NCI-H1105 treated with DMSO at 0.1 percent for 48 hours (cell line): ENCODE data around the gene EBF4.
"Not testable (repeated sequence)": the region's sequence is repeated elsewhere in the genome, so short reads cannot be mapped to it uniquely, and the experiment has no call there.

Experiments
- DNase-seq: peaks from one replicate; lab custom pipeline; 2025; lab: John Stamatoyannopoulos, UW

Gene EBF4

DNA sequence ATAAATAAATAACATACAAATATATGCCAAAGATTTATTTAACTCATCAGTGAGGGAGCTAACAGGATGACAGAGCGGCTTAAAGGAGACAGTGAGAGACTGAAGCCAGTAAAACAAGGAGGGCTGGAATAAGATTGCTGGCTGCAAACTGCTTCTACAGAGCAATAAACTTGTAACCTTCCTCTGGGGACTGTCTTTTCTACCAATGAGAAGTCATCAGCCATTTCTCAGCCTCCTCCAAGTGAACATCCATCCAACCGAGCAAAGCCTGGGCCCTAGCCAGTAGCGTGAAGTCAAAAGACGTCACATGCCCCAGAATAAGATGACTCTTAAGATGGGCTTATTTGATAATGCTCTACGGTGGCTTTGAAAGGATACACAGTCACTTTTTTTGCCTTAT is 65.4 kb downstream of the EBF4 start:
- no peak for DNase-seq

DNA sequence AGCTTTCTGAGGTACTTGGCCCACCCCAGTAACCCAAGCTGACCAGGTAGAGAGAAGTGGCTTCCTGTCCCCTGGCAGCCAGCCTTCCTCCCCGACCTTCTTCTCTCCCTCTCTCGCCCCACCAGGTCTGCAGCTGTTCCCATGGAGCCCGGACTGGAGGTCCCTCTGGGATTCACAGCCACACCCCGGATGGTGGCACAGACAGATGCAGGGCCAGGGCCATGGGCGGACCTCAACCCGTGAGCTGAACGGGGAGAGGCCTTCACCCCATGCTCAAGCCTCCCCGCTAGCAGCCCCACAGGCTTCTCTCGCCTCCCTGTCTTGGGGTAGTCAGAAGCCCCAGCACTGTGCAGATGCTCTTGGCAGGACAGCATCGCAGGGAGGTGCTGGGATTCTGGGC is 66.6 kb downstream of the EBF4 start:
- DNase-seq = no peak

DNA sequence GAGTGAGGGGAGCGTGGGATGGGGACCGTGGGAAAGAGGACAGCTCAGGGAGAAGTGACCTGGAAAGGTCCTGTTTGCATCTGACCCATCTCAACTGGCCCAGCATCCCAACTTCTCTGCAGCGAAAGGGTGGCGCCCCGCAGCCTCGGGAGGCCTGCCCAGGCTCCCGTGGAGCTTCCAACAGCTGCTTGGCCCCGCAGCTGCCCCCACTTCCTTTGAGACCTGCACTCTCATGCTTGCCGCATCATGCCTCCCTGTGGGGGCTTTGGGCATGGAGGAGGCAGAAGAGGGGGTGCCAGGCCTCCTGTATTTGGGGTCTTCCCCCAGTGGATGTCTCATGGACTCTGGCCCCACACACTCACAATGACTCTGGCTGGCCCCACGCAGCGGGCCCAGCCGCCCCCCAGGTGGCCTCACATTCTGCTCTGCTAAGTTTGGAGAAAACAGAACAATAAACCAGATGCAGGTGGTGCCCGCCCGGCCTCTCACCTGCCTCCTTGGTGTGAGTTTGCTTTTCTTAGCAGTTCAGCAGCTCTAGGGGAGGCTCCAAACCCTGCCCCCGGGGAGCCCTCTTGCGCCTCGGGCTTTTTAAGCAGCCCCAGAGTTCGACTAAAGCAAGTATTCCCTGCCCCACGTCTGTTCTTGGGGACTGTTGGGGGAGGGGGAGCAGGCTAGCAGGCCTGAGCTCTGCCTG is 67.2 kb downstream of the EBF4 start:
- DNase-seq = no peak

DNA sequence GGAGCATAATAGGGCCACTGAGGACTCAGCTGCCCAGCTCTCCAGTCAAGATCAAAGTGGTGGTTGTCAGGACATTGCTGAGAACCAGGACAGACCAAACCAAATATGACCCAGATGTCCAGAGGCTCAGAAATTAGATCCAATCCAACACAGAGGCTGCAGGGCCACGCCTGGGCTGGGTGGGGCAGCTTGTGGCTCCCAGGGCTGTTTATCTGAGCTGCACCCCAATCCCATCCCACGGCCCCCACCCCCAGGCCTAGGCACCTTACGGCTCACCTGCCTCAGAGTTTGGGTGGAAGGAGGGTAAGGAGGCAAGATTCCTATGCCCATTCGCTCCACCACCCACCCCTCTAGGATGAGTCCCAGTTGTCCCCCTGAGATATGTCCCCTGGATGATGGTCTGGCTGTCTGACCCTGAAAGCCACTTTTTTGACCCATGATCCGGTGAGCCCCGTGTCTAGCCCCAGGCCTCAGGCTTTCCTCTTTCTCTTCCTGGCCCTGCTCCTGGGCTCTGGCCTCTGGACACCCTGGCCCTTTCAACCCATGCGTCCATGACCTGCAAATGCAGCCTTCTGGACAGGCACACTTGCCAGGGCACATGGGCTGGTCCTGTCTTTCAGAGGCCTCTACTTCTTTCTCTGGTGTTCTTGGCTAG is 67.8 kb downstream of the EBF4 start:
- DNase-seq = no peak

DNA sequence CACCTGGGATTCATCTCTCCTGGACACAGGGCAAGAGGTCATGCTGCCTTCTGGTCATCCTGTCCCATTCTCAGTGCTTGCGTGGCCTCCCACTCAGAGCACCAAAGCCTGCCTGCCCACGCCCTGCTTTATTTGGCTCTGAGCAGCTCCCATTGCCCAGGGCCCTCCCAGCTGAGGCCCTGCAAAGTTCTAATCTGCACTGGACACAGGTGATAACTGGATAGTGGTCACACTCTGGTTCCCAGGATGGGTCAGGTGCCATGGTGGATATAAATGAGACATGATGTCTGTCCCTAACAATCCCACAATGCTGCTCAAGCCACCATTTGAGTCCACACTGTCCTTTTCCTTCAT is 68.3 kb downstream of the EBF4 start:
- no peak for DNase-seq

DNA sequence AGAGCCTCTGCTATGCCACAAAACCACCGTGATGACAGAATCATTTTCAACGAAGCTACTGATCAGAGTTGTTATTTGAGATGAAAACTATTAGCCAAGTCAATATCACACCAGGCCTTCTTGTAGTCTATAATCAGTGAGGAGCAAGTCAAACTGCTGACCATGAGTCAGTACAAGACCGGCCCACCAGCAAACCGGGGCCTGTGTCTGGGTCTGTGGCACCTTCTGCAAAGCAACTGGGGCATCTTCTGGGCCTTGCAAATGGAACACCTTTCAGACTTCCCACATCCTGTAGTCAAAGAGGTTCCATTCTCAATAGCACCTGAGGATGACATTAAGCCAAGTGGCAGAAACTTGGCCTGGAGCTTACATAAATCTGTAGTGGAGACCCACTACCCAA is 69.3 kb downstream of the EBF4 start:
- DNase-seq = no peak

DNA sequence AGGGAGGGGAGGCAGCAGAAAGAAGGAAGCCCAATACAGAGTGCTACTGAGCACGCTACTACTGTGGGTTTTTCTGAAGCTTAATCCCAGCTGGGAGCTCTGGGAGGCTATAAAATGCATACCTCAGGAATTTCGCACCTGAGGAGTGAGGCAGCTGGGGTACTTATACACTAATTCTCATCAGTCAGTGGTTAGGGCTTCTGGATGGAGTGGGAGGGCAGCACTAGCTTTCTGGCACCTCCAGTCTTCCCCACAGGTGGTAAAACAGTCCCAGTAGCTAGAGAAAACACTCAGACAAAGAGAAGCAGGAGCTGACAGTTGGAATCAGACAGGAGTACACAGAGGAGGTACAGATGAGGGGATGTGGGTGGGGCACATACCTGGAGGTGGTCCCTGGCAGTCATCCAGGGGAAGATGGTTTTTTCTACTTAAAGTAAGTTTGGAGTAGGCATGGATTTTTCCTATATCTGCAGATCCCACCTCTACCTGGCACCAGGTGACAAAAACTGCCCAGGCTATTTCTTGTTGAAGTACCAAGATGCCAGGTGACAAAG is 70.1 kb downstream of the EBF4 start:
- DNase-seq = no peak

DNA sequence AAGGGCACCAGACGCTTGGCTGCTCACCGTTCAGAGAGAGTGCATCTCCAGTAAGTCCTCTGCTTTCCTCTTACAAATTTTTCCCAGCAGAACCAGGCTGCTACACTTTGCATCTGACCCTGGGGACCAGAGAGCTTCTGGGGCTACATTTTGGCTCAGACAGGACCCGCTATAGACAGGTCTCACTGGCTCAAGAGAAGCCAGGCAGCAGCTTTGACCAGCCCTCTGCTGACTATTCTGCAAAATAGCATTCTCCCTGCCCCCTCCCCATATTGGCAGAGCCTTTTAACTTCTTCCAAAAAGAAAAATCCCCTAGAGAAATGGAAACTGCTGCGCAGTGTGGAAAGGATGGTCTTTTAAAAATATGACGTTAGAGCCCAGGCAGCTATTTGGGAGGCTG is 70.6 kb downstream of the EBF4 start:
- DNase-seq = no peak

DNA sequence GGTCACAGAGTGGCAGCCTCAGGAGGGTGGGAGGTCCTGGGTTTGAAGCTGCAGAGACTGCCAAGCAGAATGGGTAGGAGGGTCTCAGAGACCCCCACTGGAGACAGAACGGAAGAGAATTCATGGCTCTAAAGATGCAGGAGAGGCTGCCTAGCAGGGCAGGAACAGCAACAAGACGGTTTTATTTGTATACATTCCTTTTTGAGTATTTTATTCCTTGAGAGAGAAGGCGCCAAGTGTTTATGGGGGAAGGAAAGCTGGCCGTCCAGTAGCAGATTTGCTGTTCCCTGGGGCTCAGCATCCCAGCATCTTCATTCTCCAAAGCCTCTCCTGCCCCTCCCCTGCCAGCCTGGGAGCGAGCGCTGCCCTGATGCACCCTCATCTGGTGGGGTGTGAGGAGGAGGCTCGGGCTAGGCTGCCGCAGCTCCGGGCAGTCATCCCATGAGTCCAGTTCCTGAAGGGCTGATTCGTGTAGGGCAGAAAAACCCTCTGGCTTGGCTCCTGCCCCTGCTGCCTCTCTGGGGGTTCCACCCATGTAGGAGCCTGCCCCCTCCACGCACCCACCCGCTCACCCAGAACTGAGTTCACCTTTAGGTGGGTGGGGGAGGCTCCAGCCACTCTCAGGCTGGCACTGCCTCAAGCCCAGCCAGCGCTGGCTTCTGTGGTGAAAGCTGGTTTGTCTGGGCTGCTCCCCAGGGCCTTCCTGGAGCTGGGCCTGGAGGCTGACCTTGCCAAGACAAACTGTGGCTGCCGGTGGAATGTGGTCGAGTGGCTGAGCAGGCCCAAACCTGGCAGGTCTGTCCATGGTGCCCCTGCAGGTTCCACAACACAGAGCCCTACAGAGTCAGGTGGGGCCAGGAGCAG is 75.4 kb downstream of the EBF4 start:
- no peak for DNase-seq

DNA sequence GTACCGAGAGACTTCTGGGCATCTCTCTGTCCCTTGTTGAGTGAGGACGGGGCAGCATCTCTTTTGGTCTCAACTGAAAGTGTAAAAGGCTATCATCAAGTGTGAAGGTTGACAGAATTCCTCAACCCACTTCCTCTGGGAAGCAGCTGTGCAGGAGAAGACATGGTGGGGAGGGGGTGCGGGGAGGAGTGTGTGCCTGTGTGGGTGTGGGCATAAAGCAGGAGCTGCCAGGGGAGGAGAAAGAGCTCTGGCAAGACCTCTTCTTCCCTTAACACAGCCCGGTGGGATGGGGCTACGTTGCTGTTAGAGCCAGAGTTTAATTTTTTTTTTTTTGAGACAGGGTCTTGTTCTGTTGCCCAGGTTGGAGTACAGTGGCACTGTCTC is 76.0 kb downstream of the EBF4 start:
- DNase-seq = no peak

DNA sequence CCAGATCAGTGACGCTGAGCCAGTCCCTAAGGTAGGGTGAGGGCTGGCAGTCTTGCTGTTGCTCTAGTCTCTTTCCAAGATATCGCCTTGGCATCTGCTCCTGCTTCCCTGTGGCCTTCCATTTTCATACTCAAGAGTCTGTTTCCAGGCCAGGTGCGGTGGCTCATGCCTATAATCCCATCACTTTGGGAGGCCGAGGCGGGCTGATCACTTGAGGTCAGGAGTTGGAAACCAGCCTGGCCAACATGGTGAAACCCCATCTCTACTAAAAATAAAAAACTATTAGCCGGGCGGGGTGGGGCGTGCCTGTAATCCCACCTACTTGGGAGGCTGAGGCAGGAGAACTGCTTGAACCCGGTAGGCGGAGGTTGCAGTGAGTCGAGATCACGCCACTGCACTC is 77.5 kb downstream of the EBF4 start:
- not testable (repeated sequence) for DNase-seq

DNA sequence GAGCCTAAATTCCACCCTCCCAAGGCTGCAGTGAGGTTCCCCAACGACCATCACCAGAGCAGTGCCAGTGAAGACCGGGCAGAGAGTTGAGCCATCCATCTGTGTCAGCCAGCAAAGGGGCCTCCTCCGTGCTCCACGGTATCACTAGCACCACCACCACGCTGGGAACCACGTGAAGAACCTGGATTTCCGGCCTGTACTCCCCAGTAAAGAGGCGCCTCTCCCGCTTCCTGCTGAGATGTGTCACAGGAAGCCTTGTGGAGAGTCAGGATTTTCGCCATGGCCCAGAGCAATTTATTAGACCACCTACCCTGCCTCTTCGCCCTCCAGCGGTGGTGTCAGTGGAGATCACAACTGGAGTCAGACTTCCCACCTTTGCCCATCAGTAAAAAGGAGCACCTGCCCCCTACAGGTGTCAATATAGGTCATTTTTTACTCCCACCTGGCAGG is 79.1 kb downstream of the EBF4 start:
- no peak for DNase-seq

DNA sequence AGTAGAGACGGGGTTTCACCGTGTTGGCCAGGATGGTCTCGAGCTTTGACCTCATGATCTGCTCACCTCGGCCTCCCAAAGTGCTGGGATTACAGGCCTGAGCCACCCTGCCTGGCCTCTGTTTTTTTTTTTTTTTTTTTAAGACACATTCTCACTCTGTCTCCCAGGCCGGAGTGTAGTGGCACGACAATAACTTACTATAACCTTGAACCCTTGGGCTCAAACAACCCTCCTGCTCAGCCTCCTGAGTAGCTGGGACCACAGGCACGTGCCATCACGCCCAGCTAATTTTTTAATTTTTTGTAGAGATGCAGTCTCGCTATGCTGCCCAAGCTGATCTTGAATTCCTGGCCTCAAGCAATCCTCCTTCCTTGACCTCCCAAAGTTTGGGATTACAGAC is 81.2 kb downstream of the EBF4 start:
- DNase-seq = no peak

DNA sequence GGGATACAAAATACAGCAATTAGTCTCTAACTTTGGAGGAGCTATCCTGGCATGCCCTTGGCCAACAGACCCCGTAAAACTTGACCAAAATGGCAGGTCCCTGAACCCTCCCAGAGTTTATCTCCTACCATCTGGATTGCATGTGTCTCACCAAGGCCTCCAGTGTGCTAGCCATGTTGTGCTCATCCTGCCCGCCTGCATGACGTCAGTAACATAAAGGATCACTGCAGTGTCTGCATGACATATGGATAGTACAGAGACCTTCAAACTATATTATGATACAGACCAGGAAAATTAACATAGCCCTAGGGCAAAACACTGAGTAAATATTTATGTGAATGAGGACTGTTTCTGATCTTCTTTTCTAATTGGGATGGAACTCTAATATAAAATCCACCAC is 82.6 kb downstream of the EBF4 start:
- no peak for DNase-seq

DNA sequence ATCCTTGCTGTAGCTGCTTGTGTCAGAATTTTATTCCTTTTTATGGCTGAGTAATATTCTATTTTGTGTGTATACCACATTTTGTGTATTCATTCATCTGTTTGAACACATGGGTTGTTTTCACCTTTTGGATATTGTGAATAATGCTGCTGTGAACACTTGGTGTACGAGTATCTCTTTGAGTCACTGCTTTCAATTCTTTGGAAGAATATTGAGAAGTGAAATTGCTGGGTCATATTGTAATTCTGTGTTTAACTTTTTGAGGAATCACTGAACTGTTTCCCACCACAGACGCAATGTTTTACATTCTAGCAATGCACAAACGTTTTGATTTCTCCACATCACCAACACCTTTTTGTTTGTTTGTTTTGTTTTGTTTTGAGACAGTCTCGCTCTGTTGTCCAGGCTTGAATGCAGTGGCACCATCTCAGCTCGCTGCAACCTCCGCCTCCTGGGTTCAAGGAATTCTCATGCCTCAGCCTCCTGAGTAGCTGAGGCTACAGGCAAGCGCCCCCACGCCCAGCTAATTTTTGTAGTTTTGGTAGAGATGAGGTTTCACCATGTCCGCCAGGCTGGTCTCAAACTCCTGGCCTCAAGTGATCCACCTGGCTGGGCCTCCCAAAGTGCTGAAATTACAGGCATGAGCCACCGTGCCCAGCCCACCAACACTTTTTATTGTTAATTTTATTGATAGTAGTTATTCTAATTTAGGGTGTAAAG is 86.2 kb downstream of the EBF4 start:
- DNase-seq = no peak

DNA sequence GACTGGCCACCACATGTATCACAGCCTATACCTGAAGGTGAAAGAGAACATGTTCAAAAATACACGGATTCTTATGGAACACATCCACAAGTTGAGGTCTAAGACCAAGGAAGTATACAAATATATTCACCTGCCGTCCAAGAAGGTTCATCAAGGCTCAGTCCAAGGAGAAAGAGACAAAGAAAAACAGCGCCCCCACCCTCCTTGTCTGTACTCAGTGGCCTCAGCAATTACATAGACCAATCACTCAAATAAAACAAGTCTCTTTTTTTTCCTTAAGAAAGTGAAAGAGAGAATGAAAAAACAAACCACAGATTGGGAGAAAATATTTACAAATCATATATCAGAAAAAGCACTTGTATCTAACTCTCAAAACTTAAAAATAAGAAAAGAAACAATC is 88.4 kb downstream of the EBF4 start:
- no peak for DNase-seq

DNA sequence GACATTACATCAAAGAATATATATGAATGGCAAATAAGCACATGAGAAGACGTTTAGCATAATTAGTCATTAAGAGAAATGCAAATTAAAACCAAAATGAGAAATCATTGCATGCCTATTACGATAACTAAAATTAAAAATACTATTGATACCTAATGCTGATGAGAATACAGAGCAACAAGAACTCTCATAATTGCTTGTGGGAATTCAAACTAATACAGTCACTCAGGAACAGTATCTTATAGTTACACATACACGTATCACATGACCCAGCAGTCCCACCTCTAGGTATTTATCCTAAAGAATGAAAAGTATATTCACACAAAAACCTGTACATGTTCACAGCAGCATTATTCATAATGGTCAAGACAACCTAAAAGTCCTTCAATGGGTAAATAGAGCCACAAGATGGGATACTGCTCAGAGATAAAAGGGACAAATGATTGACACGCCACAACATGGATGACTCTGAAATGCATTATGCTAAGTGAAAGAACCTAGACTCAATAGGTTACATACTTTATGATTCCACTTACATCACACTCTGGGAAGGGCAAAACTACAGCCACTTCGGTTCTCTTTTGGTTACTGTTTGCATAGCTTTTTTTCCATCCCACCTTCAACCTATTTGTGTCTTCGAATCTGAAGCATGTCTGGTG is 91.5 kb downstream of the EBF4 start:
- no peak for DNase-seq

DNA sequence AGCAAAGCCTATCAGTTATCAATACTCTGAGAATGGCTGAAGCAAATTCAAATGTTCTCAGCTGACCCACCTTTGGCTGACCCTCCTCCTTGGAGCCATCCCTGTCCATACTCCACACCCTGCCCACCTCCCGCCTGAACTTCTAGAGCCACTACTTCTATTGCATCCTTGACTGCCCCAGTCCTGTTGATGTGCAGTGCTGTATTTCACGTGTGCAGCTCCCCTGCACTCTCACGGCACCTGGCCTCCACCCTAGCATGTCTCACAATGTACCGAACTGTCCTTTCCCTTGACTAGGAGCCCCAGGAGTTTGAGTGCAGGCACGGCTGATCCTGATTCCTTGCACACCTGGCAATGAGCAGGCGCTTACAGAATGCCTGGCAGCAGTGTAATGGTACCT is 100.9 kb downstream of the EBF4 start:
- no peak for DNase-seq

DNA sequence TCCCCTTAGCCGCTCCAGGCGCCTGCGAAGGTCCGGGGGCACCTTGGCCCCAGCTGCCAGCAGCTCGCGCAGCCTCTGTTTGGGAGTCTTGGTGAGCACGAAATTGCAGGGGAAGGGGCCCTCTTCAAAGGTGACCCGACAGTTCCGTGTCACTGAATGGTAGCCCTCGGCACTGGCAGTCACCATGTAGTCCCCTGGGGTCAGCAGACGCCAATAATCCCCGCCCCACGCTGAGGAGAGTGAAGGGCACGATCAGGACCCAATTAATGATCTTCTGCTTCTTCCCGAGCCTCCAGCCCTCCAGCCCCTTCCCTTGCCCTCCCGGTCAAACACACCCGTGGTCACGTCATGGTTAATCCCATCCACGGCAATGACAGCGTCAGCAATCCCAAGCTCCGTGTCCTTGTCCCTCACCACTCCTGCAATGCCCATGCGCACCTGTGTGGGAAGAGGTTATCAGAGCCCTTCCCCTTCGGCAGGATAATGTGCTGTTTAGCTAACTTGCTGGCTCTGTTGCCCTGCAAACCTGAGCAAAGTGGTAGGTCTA is 101.7 kb downstream of the EBF4 start:
- DNase-seq = no peak

DNA sequence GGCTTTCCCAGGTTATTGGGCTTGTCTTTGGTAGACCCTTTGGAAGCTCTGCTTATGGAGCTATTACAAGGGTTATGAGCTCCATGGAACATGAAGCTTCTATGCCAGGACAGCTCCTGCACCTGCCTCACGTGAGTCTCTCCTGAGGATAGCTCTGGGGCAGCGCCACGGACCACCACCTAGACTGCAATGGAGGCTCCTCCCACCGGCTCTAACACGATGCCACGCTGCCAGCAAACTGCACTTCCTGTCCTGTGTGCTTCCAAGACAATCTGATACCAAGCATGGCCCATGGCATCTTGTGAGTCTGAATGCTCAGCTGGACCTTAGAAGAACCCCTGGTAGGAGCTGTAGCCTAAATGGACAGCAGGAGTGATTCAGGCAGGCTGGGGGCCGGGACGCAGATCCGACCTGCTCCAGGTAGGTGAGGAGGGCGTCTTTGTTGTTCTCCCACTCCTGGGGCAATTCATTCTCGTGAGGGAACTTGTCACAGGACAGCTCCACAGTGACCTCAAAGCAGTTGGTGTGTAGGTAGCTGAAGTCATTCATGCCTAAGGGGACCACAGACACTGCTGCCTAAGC is 102.4 kb downstream of the EBF4 start:
- DNase-seq = no peak

DNA sequence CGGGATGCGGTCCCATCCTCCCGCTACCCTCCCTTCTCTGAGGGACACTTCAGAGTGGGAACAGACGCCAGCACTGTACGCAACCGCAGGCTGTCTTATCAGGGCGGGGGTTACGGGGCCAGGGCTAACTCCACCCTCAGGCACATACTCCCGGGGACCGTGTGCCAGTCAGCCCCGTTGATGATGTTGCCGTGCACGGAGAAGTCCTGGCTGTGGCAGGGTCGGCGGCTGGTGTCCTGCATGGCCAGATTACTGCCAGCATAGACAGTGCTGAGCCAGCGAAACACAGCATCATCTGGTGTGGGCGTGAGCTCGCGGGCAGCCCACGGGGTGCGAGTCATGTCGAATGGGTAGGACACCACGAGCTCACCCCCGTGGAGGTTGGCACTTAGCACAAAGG is 102.9 kb downstream of the EBF4 start:
- DNase-seq = no peak
